ENCODE measurements around the gene OR51S1.
"Not testable (repeated sequence)": the region's sequence is repeated elsewhere in the genome, so short reads cannot be mapped to it uniquely, and the experiment has no call there.

Gene OR51S1

DNA sequence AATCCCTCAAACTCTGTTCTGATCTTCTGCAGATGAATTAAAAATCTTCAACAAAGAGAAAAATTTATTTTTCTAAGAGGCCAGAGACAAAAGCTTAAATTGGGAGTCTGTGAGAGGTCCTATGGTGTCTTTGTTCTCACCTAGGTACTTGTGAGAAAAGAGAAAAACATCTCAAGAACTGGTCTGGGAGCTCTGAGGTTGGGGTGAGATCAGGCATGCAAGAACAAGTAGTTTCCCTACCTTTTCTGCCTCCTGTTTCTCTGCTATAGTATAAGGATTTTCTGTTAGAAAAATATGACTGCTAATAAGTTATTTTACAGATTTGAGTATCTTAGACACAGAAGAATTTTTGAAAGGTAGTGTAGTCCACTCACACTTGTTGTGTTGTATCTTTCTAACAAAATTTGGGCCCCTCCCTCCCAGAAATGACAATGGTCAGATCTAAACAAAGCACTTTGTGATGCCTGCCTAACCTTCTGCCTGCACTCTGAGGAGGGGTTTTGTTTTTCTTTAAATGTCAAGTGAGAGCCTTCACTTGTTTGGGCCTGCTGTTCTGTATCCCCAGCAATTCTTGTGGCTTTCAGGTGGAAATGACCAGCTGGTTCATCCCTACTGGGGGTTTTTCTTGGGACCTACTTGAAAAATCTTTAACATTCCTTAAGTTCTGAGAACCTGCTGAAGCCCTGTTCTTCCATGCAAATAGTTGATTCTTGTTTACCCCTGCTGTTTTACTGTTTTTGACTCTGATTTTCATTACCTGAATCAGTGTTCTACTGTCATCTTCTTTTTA is 13.6 kb upstream of the OR51S1 start:
- Histone ChIP-seq H3K36me3 (ENCODE audit: control insufficient read depth, insufficient read depth, low read length) (no peaks in the 10 kb centered on the region), H3K27ac (ENCODE audit: low read depth, low read length) (no peak overlapping the region), H3K9me3 (ENCODE audit: control insufficient read depth, insufficient read depth, low read depth, low read length) (no peaks in the 10 kb centered on the region), H3K4me3 (ENCODE audit: low read depth, low read length) (no peak overlapping the region), H3K27me3 (ENCODE audit: control insufficient read depth, insufficient read depth, low read length) (no peaks in the 10 kb centered on the region), H3K9ac (ENCODE audit: low read length) (no peak overlapping the region), H3K4me1 (ENCODE audit: control insufficient read depth, insufficient read depth, low read length) (peaks cover 20% of the 10 kb centered on the region; the same call in 1 of the 2 replicates)

DNA sequence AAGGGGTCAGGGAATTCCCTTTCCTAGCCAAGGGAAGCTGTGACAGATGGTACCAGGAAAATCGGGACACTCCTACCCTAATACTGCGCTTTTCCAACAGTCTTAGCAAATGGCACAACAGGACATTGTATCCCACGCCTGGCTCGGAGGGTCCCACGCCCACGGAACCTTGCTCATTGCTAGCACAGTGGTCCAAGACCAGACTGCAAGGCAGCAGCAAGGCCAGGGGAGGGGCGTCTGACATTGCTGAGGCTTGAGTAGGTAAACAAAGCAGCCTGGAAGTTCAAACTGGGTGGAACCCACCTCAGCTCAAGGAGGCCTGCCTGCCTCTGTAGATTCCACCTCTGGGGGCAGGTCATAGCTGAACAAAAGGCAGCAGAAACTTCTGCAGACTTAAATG is 5.3 kb upstream of the OR51S1 start:
- H3K4me1 ChIP-seq (ENCODE audit: control insufficient read depth, insufficient read depth, low read length); H3K27me3 ChIP-seq (ENCODE audit: control insufficient read depth, insufficient read depth, low read length); H3K4me3 ChIP-seq (ENCODE audit: low read depth, low read length); H3K9me3 ChIP-seq (ENCODE audit: control insufficient read depth, insufficient read depth, low read depth, low read length); H3K36me3 ChIP-seq (ENCODE audit: control insufficient read depth, insufficient read depth, low read length); H3K27ac ChIP-seq (ENCODE audit: low read depth, low read length); H3K9ac ChIP-seq (ENCODE audit: low read length): not testable (repeated sequence)

DNA sequence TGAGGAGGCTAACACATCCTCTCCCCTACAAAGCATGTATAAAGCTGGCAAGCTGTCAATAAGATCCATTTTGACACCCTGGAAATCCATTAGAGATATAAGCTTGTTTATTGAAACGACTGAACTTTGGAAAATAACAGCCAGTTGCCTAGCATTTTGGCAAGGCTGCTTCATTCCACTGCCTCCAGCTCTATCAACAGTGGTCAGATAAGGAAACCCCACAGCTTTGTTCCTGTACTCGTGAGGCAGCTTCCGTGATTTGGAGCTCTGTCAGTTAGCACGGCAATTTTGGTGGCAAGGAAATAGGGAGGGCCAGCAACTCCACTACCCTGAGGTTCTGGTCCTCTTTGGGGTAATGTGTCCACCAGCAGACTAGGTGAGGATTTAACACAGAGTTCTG is 2.0 kb upstream of the OR51S1 start:
- no peaks in the 10 kb centered on the region for H3K36me3 ChIP-seq (ENCODE audit: control insufficient read depth, insufficient read depth, low read length)
- no peaks in the 10 kb centered on the region for H3K27me3 ChIP-seq (ENCODE audit: control insufficient read depth, insufficient read depth, low read length)

DNA sequence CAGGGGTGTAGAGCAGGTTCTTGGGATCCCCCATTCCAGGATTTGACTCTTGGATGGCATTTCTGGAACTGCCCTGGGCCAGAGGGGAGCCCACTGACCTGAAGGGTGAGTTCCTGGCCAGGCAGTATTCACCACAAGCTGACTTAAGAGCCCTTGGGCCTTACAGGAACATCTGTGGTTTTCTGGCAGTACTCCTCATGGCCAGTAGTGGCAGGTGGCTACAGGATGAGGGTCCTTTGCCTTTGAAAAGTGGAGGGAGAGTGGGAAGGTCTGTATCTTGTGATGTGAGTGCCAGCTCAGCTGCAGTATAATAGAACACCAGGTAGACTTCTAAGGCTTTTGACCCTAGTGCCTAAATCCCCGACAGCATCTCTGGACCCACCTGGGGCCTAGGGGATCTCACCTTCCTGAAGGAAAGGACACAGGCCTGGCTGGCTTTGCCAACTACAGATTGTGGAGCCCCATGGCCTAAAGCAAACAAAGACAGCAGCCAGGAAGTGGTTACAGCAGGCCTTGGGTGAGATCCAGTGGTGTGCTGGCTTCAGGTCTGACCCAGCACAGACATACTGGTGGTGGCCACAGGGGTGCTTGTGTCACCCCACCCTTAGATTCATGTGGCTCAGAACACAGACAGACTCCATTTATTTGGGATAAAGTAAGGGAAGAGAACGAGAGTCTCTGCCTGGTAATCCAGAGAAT is 9.0 kb downstream of the OR51S1 start:
- Histone ChIP-seq H3K9ac (ENCODE audit: low read length) (no peak overlapping the region), H3K27ac (ENCODE audit: low read depth, low read length) (no peak overlapping the region), H3K4me1 (ENCODE audit: control insufficient read depth, insufficient read depth, low read length) (no peaks in the 10 kb centered on the region), H3K27me3 (ENCODE audit: control insufficient read depth, insufficient read depth, low read length) (no peaks in the 10 kb centered on the region), H3K4me3 (ENCODE audit: low read depth, low read length) (no peak overlapping the region), H3K36me3 (ENCODE audit: control insufficient read depth, insufficient read depth, low read length) (no peaks in the 10 kb centered on the region), H3K9me3 (ENCODE audit: control insufficient read depth, insufficient read depth, low read depth, low read length) (0 out of 2 replicates have a peak, but pooled peaks cover 8% of the 10 kb centered on the region)

More for the DNA sequence above, 2.0 kb upstream of the OR51S1 start:
- H3K27ac ChIP-seq (ENCODE audit: low read depth, low read length): no peak overlapping the region
- no peak overlapping the region for H3K4me3 ChIP-seq (ENCODE audit: low read depth, low read length)
- peaks cover 4% of the 10 kb centered on the region; the same call in 1 of the 2 replicates for H3K9me3 ChIP-seq (ENCODE audit: control insufficient read depth, insufficient read depth, low read depth, low read length)
- no peak overlapping the region for H3K9ac ChIP-seq (ENCODE audit: low read length)
- no peaks in the 10 kb centered on the region for H3K4me1 ChIP-seq (ENCODE audit: control insufficient read depth, insufficient read depth, low read length)

DNA sequence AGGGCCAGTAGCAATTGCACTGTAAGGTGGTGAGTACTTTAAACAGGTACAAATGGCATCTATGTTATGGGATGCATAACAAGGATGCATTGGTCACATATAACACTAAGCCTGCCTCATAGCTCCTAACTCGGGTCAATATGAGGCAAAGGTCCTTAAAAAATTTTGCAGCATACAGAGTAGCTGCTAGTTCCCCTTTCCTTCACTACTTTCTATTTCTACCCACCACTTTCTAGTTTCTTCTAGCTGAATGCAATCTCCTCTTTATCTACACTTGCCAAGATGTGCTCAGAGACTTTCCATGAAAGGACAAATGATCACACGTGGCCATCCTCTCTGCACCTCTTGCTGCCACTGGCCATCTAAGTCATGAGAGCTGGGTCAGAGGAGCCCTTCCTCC is 18.1 kb downstream of the OR51S1 start:
- no peaks in the 10 kb centered on the region for H3K36me3 ChIP-seq (ENCODE audit: control insufficient read depth, insufficient read depth, low read length)
- H3K4me1 ChIP-seq (ENCODE audit: control insufficient read depth, insufficient read depth, low read length): no peaks in the 10 kb centered on the region
- H3K27ac ChIP-seq (ENCODE audit: low read depth, low read length): no peak overlapping the region
- H3K27me3 ChIP-seq (ENCODE audit: control insufficient read depth, insufficient read depth, low read length): no peaks in the 10 kb centered on the region
- no peak overlapping the region for H3K9ac ChIP-seq (ENCODE audit: low read length)
- H3K9me3 ChIP-seq (ENCODE audit: control insufficient read depth, insufficient read depth, low read depth, low read length): no peaks in the 10 kb centered on the region
- no peak overlapping the region for H3K4me3 ChIP-seq (ENCODE audit: low read depth, low read length)

DNA sequence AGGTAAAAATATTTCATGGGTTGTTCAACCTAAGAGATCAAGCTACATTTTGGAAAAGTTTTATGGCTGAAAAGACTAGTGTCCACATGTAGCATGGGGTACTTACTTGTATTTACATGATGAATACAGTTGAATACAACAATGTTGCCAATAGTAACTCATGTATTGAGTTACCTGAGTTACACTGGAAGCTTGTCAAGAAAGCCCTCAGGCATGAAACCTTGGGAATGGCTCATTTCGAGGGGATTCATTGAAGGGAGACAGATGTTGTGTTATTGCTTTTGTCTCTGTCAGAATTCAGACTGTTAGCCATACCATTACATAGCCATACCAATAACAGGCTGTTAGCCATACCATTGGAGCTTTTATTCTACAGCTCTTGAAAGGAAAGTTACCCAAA is 18.7 kb downstream of the OR51S1 start:
- Histone ChIP-seq H3K27me3 (ENCODE audit: control insufficient read depth, insufficient read depth, low read length) (no peaks in the 10 kb centered on the region), H3K4me1 (ENCODE audit: control insufficient read depth, insufficient read depth, low read length) (no peaks in the 10 kb centered on the region), H3K9me3 (ENCODE audit: control insufficient read depth, insufficient read depth, low read depth, low read length) (no peaks in the 10 kb centered on the region)

DNA sequence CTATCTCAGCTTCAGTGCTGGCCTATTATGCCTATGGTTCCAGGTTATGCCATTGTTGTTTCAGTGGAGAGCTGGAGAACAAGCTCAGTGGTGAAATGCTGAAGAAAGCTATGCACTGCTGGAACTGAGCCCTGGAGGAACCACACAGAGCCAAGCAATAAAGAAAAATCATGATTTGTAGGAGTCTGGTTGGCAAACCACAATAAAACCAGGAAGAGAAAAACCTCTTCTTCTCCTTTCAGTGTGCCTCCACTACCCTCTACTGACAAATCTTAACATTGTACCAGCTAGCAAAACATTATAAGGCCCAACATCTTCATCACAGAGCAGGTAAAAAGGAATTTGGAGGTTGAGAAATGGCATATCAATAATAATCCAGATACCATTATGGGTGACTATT is 22.6 kb downstream of the OR51S1 start:
- H3K9ac ChIP-seq (ENCODE audit: low read length): no peak overlapping the region
- H3K9me3 ChIP-seq (ENCODE audit: control insufficient read depth, insufficient read depth, low read depth, low read length): no peaks in the 10 kb centered on the region
- no peak overlapping the region for H3K4me3 ChIP-seq (ENCODE audit: low read depth, low read length)
- H3K36me3 ChIP-seq (ENCODE audit: control insufficient read depth, insufficient read depth, low read length): no peaks in the 10 kb centered on the region
- H3K27me3 ChIP-seq (ENCODE audit: control insufficient read depth, insufficient read depth, low read length): no peaks in the 10 kb centered on the region
- no peak overlapping the region for H3K27ac ChIP-seq (ENCODE audit: low read depth, low read length)
- no peaks in the 10 kb centered on the region for H3K4me1 ChIP-seq (ENCODE audit: control insufficient read depth, insufficient read depth, low read length)

More for the DNA sequence above, 18.7 kb downstream of the OR51S1 start:
- no peak overlapping the region for H3K9ac ChIP-seq (ENCODE audit: low read length)
- no peak overlapping the region for H3K4me3 ChIP-seq (ENCODE audit: low read depth, low read length)
- no peaks in the 10 kb centered on the region for H3K36me3 ChIP-seq (ENCODE audit: control insufficient read depth, insufficient read depth, low read length)
- H3K27ac ChIP-seq (ENCODE audit: low read depth, low read length): no peak overlapping the region

DNA sequence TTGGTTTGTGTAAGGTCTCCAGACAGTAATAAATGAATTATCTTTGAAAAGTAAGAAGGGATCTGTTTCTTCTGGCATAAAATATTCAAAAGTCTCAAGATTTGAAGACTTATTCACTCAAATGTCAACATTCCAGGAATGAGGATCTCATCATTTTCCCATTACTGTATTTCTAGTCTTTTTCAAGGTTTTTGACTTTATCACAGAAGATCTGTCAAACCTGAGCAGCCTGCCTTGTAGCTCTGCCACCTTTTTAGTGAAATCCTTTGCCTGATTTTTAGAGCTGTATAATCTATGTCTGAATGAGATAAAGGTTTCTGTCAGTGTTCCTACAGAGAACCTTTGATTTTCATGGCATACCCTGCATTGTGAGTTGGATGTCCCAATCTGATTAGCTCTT is 23.9 kb downstream of the OR51S1 start:
- Histone ChIP-seq H3K9me3 (ENCODE audit: control insufficient read depth, insufficient read depth, low read depth, low read length) (no peaks in the 10 kb centered on the region), H3K27me3 (ENCODE audit: control insufficient read depth, insufficient read depth, low read length) (no peaks in the 10 kb centered on the region), H3K36me3 (ENCODE audit: control insufficient read depth, insufficient read depth, low read length) (no peaks in the 10 kb centered on the region), H3K27ac (ENCODE audit: low read depth, low read length) (no peak overlapping the region), H3K4me1 (ENCODE audit: control insufficient read depth, insufficient read depth, low read length) (no peaks in the 10 kb centered on the region), H3K4me3 (ENCODE audit: low read depth, low read length) (no peak overlapping the region), H3K9ac (ENCODE audit: low read length) (no peak overlapping the region)

DNA sequence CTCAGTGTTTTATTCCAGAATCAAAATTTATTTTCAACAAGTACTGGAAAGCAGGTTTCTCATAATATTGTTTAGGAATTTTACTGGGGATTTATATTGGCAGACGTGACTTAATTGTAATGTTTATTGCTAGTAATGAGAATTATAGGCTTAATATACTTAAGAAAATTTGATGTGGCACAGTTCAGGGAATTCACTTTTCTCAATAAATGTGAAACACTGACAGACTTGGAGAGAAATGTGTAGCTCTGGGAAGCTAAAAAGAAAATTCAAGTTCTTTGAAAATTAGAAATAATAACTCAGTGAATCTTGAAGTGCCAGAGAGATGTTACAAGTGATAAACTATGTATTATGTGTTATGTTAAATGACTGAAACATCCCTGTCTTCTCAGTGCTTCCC is 28.0 kb downstream of the OR51S1 start, which contains the start of gene OR51F2:
OR51F2 (plus strand) TSS at position 301 of the 400 bp plus-strand sequence. CDS start 101 bp downstream, outside the sequence.
- H3K4me1 ChIP-seq (ENCODE audit: control insufficient read depth, insufficient read depth, low read length): no peaks in the 10 kb centered on the region
- no peaks in the 10 kb centered on the region for H3K9me3 ChIP-seq (ENCODE audit: control insufficient read depth, insufficient read depth, low read depth, low read length)
- H3K4me3 ChIP-seq (ENCODE audit: low read depth, low read length): no peak within 1 kb of the TSS
- no peaks in the 10 kb centered on the region for H3K36me3 ChIP-seq (ENCODE audit: control insufficient read depth, insufficient read depth, low read length)
- H3K27ac ChIP-seq (ENCODE audit: low read depth, low read length): no peak within 1 kb of the TSS
- H3K27me3 ChIP-seq (ENCODE audit: control insufficient read depth, insufficient read depth, low read length): no peaks in the 10 kb centered on the region
- H3K9ac ChIP-seq (ENCODE audit: low read length): no peak within 1 kb of the TSS

DNA sequence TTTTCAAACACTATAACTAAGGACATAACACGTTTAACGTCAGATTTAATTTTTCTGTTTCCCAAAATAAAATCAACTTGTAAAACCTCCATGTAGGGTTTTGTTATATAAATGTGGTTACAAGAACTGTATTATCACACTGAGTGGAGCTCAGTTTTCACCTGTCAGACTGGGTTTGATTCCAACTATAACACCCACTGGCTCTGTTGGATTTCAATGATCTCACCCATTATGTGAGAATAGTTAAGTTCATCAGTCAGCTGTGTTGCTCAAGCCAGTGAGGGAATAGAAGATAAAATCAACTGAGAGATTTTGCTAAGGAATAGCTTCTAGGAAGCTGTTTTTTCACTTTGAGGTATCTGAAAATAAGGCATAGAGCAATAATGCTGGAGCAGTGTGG is 39.8 kb downstream of the OR51S1 start:
- H3K4me3 ChIP-seq (ENCODE audit: low read depth, low read length): no peak overlapping the region
- H3K9ac ChIP-seq (ENCODE audit: low read length): no peak overlapping the region
- no peaks in the 10 kb centered on the region for H3K36me3 ChIP-seq (ENCODE audit: control insufficient read depth, insufficient read depth, low read length)

DNA sequence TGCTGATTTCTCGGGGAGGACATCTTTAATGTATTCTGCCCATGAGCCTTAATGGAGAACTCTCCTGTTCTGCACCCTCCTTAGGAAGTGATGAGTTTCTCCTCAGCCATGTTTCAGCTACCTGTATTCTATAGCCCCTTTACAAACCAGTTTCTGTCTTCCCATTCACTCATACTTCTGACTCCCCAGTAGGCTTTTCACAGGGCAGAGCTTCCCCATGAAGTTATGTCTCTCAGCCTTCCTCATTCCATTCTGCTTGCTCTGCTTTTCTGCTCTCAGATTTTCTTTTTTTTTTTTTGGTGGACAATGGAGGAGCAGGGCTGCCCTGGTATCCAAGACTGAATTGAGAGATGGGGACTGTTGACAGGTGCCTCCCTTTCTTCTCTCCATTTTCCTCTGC is 40.5 kb downstream of the OR51S1 start:
- Histone ChIP-seq H3K9ac (ENCODE audit: low read length) (no peak overlapping the region), H3K27ac (ENCODE audit: low read depth, low read length) (no peak overlapping the region), H3K27me3 (ENCODE audit: control insufficient read depth, insufficient read depth, low read length) (no peaks in the 10 kb centered on the region), H3K36me3 (ENCODE audit: control insufficient read depth, insufficient read depth, low read length) (no peaks in the 10 kb centered on the region), H3K9me3 (ENCODE audit: control insufficient read depth, insufficient read depth, low read depth, low read length) (no peaks in the 10 kb centered on the region), H3K4me1 (ENCODE audit: control insufficient read depth, insufficient read depth, low read length) (no peaks in the 10 kb centered on the region), H3K4me3 (ENCODE audit: low read depth, low read length) (no peak overlapping the region)

More for the DNA sequence above, 39.8 kb downstream of the OR51S1 start:
- Histone ChIP-seq H3K27me3 (ENCODE audit: control insufficient read depth, insufficient read depth, low read length) (no peaks in the 10 kb centered on the region), H3K9me3 (ENCODE audit: control insufficient read depth, insufficient read depth, low read depth, low read length) (no peaks in the 10 kb centered on the region), H3K4me1 (ENCODE audit: control insufficient read depth, insufficient read depth, low read length) (no peaks in the 10 kb centered on the region), H3K27ac (ENCODE audit: low read depth, low read length) (no peak overlapping the region)
